Left lobe of liver (tissue), 2 donors: ENCODE measurements around the gene SPIN3. TPM values are rescaled to one million over a fixed set of nuclear protein-coding genes. Genes with fewer than 3 reads are reported as not detected.
"Not testable (repeated sequence)": the region's sequence is repeated elsewhere in the genome, so short reads cannot be mapped to it uniquely, and the experiment has no call there.

Experiments
- ATAC-seq: fragments of 200-7000 bp; cut with Tn5 transposase; one replicate; pipeline ENCODE4 v1.9.1; 2020; ENCODE audit warnings: mild to moderate bottlenecking, moderate library complexity
- DNase-seq: peaks from one replicate; pipeline ENCODE4 v3.0.0-alpha.2; 2020; ENCODE audit warnings: low spot score
- total RNA-seq: library from RNA; stranded (reverse); gene quantifications from one replicate; pipeline ENCODE4 v1.2.1, GENCODE V29; 2021
- donor health status: DM: no; HTN: no; CAD: no; lungs with moderate emphysema.
- donor health status: DM: no; HTN: yes; CAD: no.

SPIN3 gene
- total RNA-seq, result 7.3 TPM

GRCh38 chrX:56995271-56995994 lies at the start of gene SPIN3:
Gene SPIN3, minus strand, starts transcription at chrX:56995541. Its CDS starts 594 bp downstream, at chrX:56994947.
- ATAC-seq, result peak; percentile 98
- DNase-seq, result peak; percentile 88

DNA sequence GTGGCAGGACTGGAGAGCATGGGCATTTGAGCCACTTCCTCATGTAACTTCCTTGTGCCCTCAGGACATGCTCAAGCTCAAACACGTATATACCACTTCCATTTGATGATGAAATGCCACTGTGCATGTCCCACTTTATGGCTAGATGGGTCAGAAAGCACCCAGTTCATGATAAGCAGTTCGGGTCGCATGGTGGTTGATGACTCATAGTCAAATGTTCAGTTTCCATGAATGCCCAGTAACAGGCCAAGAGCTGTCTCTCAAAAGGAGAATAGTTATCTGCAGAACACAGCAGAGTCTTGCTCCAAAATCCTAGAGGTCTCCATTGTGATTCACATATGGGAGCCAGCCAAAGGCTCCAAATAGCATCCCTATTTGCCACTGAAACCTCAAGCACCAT lies 48.9 kb upstream of the SPIN3 start:
- ATAC-seq, result no peak

GRCh38 chrX:57037265-57037664 lies 41.9 kb upstream of the SPIN3 start:
- not testable (repeated sequence) for DNase-seq, ATAC-seq

More for the DNA sequence above, 48.9 kb upstream of the SPIN3 start:
- no peak for DNase-seq

- DNase-seq (no peak), ATAC-seq (peak; percentile 36)
Observed at GRCh38 chrX:56994375-56995270, 718 bp downstream of the SPIN3 start.

DNA sequence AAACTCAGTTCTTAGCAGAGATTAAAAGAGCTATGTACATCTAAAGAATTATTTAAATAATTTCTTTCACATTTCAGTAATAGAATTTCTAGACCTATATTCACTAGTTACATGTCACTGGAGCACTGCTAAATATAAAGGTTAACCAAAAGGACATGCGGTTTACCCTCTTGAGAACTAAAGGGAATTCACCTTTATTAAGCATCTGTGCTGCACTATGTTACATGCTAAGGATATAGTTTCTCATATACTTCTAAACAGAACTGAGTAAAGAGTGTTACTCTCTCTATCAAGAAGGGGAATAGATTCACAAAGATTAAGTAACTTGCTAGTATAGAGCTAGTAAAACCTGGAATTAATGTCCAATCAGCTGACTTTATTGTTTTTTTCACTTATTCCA lies 7.6 kb downstream of the SPIN3 start:
- ATAC-seq (no peak), DNase-seq (no peak)

GRCh38 chrX:56986138-56986537 lies 9.2 kb downstream of the SPIN3 start:
- DNase-seq (no peak), ATAC-seq (no peak)

DNA sequence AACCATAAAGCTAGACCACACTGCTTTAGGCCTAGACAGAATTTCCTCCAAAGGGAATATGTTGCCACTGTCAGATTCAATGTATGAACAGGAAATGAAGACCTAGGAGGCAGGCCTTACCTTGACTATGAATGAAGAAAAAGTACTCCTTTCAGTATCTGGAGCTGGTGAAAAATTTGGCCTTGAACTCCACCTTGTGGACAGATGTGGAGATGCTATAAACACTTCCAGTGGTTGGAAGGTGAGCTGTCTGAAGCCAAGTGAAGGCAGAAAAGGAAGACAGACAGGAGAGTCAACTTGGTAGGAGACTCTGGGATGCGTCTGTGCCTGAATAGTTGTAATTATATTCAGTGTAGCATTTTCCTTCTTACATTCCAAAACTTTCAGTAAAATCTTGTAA lies 17.2 kb downstream of the SPIN3 start:
- ATAC-seq (peak; percentile 86), DNase-seq (no peak)

- no peak for DNase-seq
- no peak for ATAC-seq
Observed at GRCh38 chrX:56975611-56976010, 19.7 kb downstream of the SPIN3 start.

DNA sequence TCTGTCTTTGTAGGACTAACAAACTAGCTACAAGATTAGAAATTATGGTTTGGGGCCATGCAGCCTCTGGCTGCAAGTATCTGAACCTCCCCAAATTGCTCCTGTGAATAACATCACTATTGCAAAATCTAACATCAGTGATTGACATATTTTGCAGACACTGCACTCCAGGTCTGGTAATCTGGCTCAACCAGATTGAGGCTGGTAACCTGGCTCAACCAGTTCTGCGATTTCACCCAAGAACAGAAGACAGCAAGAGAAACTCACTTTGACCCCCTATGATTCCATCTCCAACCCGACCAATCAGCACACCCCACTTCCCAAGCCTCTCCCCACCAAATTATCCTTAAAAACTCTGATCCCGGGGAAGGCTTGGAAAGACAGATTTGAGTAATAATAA lies 20.9 kb downstream of the SPIN3 start:
- no peak for DNase-seq

DNA sequence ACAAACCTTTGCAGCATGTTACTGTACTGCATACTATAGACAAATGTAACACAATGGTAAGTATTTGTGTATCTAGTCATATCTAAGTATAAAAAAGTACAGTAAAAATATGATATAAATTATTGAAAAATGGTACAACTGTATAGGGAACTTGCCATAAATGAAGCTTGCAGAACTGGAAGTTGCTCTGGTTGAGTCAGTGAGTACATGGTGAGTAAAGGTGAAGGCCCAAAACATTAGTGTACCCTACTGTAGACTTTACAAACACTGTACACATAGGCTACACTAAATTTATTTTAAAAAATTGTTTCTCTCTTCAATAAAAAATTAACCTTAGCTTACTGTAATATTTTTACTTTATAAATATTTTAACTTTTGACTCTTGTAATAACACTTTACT lies 25.8 kb downstream of the SPIN3 start:
- ATAC-seq (no peak), DNase-seq (no peak)

More for the DNA sequence above, 20.9 kb downstream of the SPIN3 start:
- ATAC-seq, result no peak

- no peak for ATAC-seq
- DNase-seq, result no peak
Observed at GRCh38 chrX:56968980-56969379, 26.4 kb downstream of the SPIN3 start.

DNA sequence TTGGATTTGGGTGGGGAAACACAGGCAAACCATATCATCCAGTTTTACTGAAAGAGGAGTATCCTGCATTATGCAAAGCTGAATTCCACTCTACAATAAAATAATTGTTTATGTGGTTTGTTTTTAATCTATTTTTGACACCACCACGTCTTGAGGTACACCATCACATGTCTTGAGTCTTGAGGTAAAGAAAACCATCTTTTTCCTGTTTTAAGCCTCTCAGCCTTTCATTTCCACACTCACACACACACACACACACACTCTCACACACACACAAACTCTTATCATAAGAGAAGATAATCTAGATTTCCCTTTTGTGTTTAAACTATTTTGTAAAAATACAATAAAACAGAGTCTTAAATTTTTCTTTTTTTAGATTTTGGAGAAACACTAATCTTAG lies 32.0 kb downstream of the SPIN3 start:
- DNase-seq (no peak), ATAC-seq (no peak)

- ATAC-seq, result no peak
- DNase-seq, result no peak
Observed at GRCh38 chrX:56947699-56948098, 47.6 kb downstream of the SPIN3 start.

GRCh38 chrX:56946201-56946600 lies 49.1 kb downstream of the SPIN3 start:
- ATAC-seq, result not testable (repeated sequence)
- DNase-seq, result peak; percentile 63

DNA sequence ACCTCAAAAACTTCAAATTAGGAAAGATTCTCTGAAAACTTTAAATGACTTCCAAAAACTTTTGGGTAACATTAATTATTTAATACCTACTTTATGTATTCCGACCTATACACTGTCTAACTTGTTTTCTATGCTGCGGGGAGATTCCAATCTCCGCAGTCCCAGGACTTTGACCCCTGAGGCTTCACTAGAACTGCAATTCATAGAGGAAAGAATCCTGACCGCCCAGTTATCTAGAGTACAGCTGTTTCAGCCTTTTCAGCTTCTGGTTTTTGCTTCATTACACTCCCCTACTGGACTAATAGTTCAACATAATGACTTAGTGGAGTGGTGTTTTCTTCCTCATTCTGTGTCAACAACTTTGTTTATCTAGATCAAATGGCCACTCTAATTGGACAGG lies 50.1 kb downstream of the SPIN3 start:
- DNase-seq, ATAC-seq: not testable (repeated sequence)

DNA sequence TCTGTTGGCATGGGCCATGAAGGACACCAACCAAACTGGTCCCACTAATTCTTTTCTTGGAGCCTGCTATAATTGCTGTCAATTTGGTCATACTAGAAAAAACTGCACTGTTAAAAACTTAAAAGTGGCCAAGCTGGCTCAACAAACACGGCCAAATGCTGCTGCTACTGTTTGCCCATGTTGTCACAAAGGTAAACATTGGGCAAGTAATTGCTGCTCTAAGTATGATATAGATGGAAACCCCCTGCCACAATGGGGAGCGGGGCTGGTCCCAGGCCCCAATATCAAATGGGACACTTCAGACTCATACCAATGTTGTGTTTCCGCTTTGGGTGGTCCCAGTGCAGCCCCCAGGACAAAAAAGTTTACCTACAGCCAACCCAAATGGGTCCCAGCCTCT lies 52.1 kb downstream of the SPIN3 start:
- ATAC-seq (peak; percentile 61), DNase-seq (no peak)

Other genes starting within 250 kb of the SPIN3 start
- gene SPIN2B, start 126.0 kb upstream of the SPIN3 start, total RNA-seq, result 3.2 TPM
- 0.28 TPM for gene SPIN2A, start 141.9 kb upstream of the SPIN3 start, total RNA-seq